Ascending aorta (tissue), 2 donors: ENCODE data around the gene SOCS4. TPM values are rescaled to one million over a fixed set of nuclear protein-coding genes. Genes with fewer than 3 reads are reported as not detected.
"Not testable (repeated sequence)": the region's sequence is repeated elsewhere in the genome, so short reads cannot be mapped to it uniquely, and the experiment has no call there.

ENCODE experiments used
- DNase-seq, 2 donors: peaks; one replicate each; pipeline ENCODE4 v3.0.0-alpha.2; 2019; ENCODE audit warnings: low spot score in 2 of 2
- H3K27ac ChIP-seq, 2 donors: fragments of 200-600 bp; sonication (generic); one replicate each; pipeline ENCODE4 v1.5.1; 2016 to 2017; ENCODE audit warnings: mild to moderate bottlenecking in 1 of 2
- H3K27me3 ChIP-seq: fragments of 200-600 bp; sonication (generic); one replicate; pipeline ENCODE4 v1.5.1; 2017
- H3K36me3 ChIP-seq, 2 donors: fragments of 200-600 bp; sonication (generic); one replicate each; pipeline ENCODE4 v1.5.1; 2016
- H3K4me1 ChIP-seq, 2 donors: fragments of 200-600 bp; sonication (generic); one replicate each; pipeline ENCODE4 v1.5.1; 2016 to 2017; ENCODE audit warnings: mild to moderate bottlenecking in 1 of 2
- H3K4me3 ChIP-seq, 2 donors: fragments of 200-600 bp; sonication (generic); one replicate each; pipeline ENCODE4 v1.5.1; 2016 to 2017; ENCODE audit warnings: mild to moderate bottlenecking in 1 of 2
- H3K9me3 ChIP-seq, 2 donors: fragments of 200-600 bp; sonication (generic); one replicate each; pipeline ENCODE4 v1.5.1; 2016
- intact Hi-C: fragments of 100-400 bp; cut with DNase I; formaldehyde crosslinking; loops from one replicate; pipeline ENCODE4 v1.15.1; 2023
- total RNA-seq: library from RNA; depleted of rRNA; stranded (reverse); fragments of >200 nt; gene quantifications from one replicate; pipeline ENCODE4 v1.1.0, GENCODE V29; 2016
- TF ChIP-seq, protein P1 (sequence below), 3 experiments: fragments of 200-600 bp in 2 of 3; fragments of 450-650 bp in 1 of 3; sonication (generic) in 2 of 3; IDR thresholded peaks; one replicate each; pipeline ENCODE4 v1.5.1; 2016 to 2019; ENCODE audit warnings: antibody characterized with exemption in 3 of 3, mild to moderate bottlenecking in 1 of 3, moderate library complexity in 1 of 3

Gene SOCS4
- total RNA-seq, 1 donor from 2014 or later = 12.9 TPM

GRCh38 chr14:55071870-55072640 lies 45.0 kb downstream of the SOCS4 start:
- no peaks in the 10 kb centered on the region for H3K27me3 ChIP-seq
- TF ChIP-seq, protein P1, sequence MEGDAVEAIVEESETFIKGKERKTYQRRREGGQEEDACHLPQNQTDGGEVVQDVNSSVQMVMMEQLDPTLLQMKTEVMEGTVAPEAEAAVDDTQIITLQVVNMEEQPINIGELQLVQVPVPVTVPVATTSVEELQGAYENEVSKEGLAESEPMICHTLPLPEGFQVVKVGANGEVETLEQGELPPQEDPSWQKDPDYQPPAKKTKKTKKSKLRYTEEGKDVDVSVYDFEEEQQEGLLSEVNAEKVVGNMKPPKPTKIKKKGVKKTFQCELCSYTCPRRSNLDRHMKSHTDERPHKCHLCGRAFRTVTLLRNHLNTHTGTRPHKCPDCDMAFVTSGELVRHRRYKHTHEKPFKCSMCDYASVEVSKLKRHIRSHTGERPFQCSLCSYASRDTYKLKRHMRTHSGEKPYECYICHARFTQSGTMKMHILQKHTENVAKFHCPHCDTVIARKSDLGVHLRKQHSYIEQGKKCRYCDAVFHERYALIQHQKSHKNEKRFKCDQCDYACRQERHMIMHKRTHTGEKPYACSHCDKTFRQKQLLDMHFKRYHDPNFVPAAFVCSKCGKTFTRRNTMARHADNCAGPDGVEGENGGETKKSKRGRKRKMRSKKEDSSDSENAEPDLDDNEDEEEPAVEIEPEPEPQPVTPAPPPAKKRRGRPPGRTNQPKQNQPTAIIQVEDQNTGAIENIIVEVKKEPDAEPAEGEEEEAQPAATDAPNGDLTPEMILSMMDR (IDR thresholded peaks at IDR 0.05) = no peak
- peak in 1 of 2 donors; percentile 83 for DNase-seq
- peaks cover 0 to 21% of the 10 kb centered on the region in 2 donors for H3K4me1 ChIP-seq
- peak overlapping the region; percentile 84 to 90 for H3K27ac ChIP-seq
- H3K9me3 ChIP-seq = no peaks in the 10 kb centered on the region
- peak overlapping the region in 1 of 2 donors; percentile 45 for H3K4me3 ChIP-seq
- intact Hi-C loops = loop anchor here (1.0 to 2.0 kb wide), 2 partner anchors 21 to 31 kb away; partner anchors contain the start of gene MAPK1IP1L
- peaks cover 0 to 10% of the 10 kb centered on the region in 2 donors for H3K36me3 ChIP-seq

DNA sequence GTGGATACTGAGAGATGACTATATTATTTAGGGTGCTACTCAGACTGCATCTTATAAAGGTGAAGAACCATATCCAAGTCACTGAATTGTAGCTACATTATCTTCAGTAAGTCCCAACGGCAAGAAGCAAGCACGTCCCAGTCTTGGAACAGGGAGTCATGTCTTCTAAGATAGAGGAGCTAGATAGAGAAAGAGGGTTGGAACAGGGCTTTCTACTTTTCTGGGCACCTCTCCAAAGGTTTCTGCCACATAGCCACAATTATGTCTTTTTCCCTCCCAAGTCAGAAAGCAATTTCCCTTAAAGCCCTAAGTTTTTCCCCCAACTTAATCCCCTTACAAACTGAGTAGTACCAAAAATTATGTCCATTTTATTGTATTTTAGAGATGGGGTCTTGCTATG lies 46.8 kb downstream of the SOCS4 start:
- intact Hi-C loops = loop anchor here (2.0 kb wide), 1 partner anchor 29 kb away; no protein-coding TSS in a partner anchor
- TF ChIP-seq, protein P1 (IDR thresholded peaks at IDR 0.05) = no peak
- Histone ChIP-seq H3K9me3 (no peaks in the 10 kb centered on the region), H3K4me1 (peaks cover 0 to 21% of the 10 kb centered on the region in 2 donors), H3K4me3 (no peak overlapping the region), H3K36me3 (no peaks in the 10 kb centered on the region), H3K27ac (no peak overlapping the region), H3K27me3 (no peaks in the 10 kb centered on the region)
- DNase-seq = no peak

GRCh38 chr14:55074662-55075061 lies 47.6 kb downstream of the SOCS4 start:
- H3K9me3 ChIP-seq = no peaks in the 10 kb centered on the region
- H3K4me3 ChIP-seq = no peak overlapping the region
- no peak for DNase-seq
- no peak overlapping the region for H3K27ac ChIP-seq
- H3K4me1 ChIP-seq = peaks cover 0 to 21% of the 10 kb centered on the region in 2 donors
- no peaks in the 10 kb centered on the region for H3K27me3 ChIP-seq
- TF ChIP-seq, protein P1 (IDR thresholded peaks at IDR 0.05) = no peak
- H3K36me3 ChIP-seq = no peaks in the 10 kb centered on the region
- intact Hi-C loops = no loop called here

GRCh38 chr14:55075628-55076175 lies 48.7 kb downstream of the SOCS4 start:
- Histone ChIP-seq H3K27ac (no peak overlapping the region), H3K27me3 (no peaks in the 10 kb centered on the region), H3K36me3 (no peaks in the 10 kb centered on the region), H3K4me1 (peaks cover 0 to 21% of the 10 kb centered on the region in 2 donors), H3K4me3 (no peak overlapping the region), H3K9me3 (no peaks in the 10 kb centered on the region)
- intact Hi-C loops = no loop called here
- TF ChIP-seq, protein P1 (IDR thresholded peaks at IDR 0.05) = no peak
- DNase-seq = no peak

DNA sequence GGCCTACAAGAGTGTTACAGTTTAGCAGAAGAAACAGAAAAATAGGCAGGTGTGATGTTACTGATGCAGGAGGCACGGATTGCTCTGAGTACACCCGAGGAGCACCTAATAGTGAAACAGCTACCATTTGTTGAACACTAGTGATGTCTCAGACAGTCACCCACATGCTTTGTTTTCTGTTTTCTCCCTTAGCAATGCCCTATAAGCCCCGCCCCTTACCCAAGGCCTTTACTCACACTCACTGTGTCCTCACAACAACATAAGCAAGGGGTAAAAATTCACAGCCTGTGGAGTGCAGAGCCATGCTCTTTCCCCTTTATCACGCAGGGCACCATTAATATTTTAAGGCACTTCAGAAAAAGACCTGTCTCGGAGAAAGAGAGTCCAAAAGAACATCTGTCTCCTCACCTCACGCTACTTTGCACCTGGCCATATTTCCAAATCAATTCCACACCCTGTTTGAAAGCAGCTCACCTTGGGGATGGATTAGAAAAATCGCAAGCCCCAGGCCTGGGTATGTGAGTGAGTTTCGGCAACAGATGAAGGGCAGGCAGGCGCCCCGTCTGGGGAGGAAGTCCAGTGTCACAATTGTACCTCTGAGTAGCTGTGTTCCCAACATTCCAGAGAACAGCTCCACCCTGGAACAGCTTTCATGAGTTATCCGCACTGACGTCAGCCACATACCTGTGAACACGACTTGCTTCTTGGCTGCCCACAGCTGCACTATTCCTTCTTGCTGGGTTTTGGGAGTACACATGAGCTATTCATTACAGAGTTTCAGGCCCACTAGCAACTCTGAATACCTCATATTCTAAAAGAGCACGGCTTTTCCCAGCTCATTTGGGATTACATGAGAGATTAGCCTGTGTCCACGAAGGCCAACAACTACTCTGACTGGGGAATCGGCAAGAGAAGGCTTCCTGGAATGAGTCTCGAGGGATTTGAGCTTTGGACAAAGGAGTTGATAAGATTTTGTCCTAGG lies 50.4 kb downstream of the SOCS4 start:
- intact Hi-C loops = no loop called here
- Histone ChIP-seq H3K4me3 (no peak overlapping the region), H3K9me3 (no peaks in the 10 kb centered on the region), H3K27ac (no peak overlapping the region), H3K27me3 (no peaks in the 10 kb centered on the region), H3K4me1 (peaks cover 0 to 9% of the 10 kb centered on the region in 2 donors), H3K36me3 (no peaks in the 10 kb centered on the region)
- no peak for DNase-seq
- TF ChIP-seq, protein P1 (IDR thresholded peaks at IDR 0.05) = no peak

GRCh38 chr14:55079961-55080360 lies 52.9 kb downstream of the SOCS4 start:
- H3K36me3 ChIP-seq, H3K9me3 ChIP-seq, H3K4me1 ChIP-seq, H3K27me3 ChIP-seq, DNase-seq, intact Hi-C loops, H3K4me3 ChIP-seq, H3K27ac ChIP-seq: not testable (repeated sequence)
